Thoracic aorta (tissue), 2 donors: ENCODE results near the gene DTNB. TPM values are rescaled to one million over a fixed set of nuclear protein-coding genes. Genes with fewer than 3 reads are reported as not detected.

Source experiments
- ATAC-seq: fragments of 150-250 bp; one replicate; pipeline ENCODE4 v1.8.0; 2017; ENCODE audit warnings: low read depth; ENCODE audit not compliant: insufficient number of reproducible peaks, low FRiP score
- DNase-seq: peaks from one replicate; pipeline ENCODE4 v3.0.0-alpha.2; 2020; ENCODE audit warnings: low spot score
- H3K27ac ChIP-seq, 2 donors: fragments of 200-600 bp; sonication (generic); 1 replicate in 1 of 2; 2 replicates in 1 of 2; pipeline ENCODE4 v1.5.1; 2016; ENCODE audit warnings: mild to moderate bottlenecking in 2 of 2, moderate library complexity in 2 of 2
- H3K27me3 ChIP-seq: fragments of 200-600 bp; sonication (generic); replicated peaks from 2 replicates; pipeline ENCODE4 v1.6.0; 2016; ENCODE audit warnings: mild to moderate bottlenecking; ENCODE audit not compliant: insufficient read depth
- H3K36me3 ChIP-seq: fragments of 200-600 bp; sonication (generic); one replicate; pipeline ENCODE4 v1.5.1; 2016
- H3K4me1 ChIP-seq, 2 donors: fragments of 200-600 bp; sonication (generic); 1 replicate in 1 of 2; 2 replicates in 1 of 2; pipeline versions ENCODE4 v1.5.1 to v1.6.0; 2016; ENCODE audit warnings: low read depth in 2 of 2, mild to moderate bottlenecking in 1 of 2; ENCODE audit not compliant: control insufficient read depth in 1 of 2
- H3K4me3 ChIP-seq: fragments of 200-600 bp; sonication (generic); 2 replicates; pipeline ENCODE4 v1.5.1; 2016; ENCODE audit warnings: mild to moderate bottlenecking
- H3K9me3 ChIP-seq: fragments of 200-600 bp; sonication (generic); 2 replicates; pipeline ENCODE4 v1.5.1; 2016
- total RNA-seq, 2 donors: library from RNA; depleted of rRNA; stranded (reverse); fragments of >200 nt; gene quantifications; one replicate each; pipeline versions ENCODE4 v1.1.0 to v1.2.3, GENCODE V29; 2016
- TF ChIP-seq, protein P1 (sequence below): fragments of 200-600 bp; sonication (generic); IDR thresholded peaks from one replicate; pipeline ENCODE4 v1.5.1; 2019; ENCODE audit warnings: antibody characterized with exemption

DTNB gene
- total RNA-seq, 2 donors from 2014 or later: 16.3 to 76.2 TPM

DNA sequence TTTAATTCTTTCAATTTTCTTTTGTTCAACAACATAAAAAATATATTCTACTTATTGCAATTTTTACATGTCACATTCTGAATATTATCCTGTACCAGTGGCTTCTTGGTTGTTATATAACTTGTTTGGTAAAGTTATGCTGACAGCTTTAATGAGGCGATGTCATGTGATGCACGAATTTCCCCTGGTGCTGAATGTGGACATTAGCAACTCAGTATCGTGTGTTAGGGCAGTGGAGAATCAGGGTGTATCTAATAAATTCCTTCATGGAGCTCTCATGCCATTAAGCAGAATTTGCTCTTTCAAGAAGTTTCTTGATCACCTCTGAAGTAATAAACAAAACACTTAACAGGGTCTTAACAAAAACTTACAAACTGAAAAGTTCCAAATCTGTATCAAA lies 232.0 kb downstream of the DTNB start:
- Histone ChIP-seq H3K27me3 (no peaks in the 10 kb centered on the region), H3K36me3 (no peaks in the 10 kb centered on the region), H3K27ac (no peak overlapping the region), H3K4me1 (no peaks in the 10 kb centered on the region), H3K4me3 (no peak overlapping the region), H3K9me3 (no peaks in the 10 kb centered on the region)
- ATAC-seq (no peak), DNase-seq (no peak)
- TF ChIP-seq, protein P1, sequence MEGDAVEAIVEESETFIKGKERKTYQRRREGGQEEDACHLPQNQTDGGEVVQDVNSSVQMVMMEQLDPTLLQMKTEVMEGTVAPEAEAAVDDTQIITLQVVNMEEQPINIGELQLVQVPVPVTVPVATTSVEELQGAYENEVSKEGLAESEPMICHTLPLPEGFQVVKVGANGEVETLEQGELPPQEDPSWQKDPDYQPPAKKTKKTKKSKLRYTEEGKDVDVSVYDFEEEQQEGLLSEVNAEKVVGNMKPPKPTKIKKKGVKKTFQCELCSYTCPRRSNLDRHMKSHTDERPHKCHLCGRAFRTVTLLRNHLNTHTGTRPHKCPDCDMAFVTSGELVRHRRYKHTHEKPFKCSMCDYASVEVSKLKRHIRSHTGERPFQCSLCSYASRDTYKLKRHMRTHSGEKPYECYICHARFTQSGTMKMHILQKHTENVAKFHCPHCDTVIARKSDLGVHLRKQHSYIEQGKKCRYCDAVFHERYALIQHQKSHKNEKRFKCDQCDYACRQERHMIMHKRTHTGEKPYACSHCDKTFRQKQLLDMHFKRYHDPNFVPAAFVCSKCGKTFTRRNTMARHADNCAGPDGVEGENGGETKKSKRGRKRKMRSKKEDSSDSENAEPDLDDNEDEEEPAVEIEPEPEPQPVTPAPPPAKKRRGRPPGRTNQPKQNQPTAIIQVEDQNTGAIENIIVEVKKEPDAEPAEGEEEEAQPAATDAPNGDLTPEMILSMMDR: no peak

DNA sequence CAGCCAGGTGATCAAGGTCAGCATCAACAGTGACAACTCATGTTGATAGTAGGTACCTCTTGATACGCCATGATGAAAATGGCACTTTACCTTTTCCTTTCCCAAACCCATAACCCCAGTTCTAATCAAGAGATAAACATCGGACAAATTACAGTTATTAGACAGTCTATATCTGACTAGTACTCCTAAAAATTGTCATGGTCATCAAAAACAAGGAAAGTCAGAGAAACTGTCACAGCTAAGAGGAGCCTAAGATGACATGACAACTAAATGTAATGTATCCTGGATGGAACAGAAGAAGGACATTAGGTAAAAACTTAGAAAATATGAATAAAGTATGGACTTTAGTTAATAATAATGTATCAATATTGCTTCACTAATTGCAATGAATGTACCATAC lies 234.6 kb downstream of the DTNB start:
- no peaks in the 10 kb centered on the region for H3K9me3 ChIP-seq
- TF ChIP-seq, protein P1: no peak
- DNase-seq (no peak), ATAC-seq (no peak)
- no peak overlapping the region for H3K4me3 ChIP-seq
- H3K27me3 ChIP-seq: no peaks in the 10 kb centered on the region
- H3K36me3 ChIP-seq: peaks cover 5% of the 10 kb centered on the region
- H3K4me1 ChIP-seq: no peaks in the 10 kb centered on the region
- no peak overlapping the region for H3K27ac ChIP-seq

DNA sequence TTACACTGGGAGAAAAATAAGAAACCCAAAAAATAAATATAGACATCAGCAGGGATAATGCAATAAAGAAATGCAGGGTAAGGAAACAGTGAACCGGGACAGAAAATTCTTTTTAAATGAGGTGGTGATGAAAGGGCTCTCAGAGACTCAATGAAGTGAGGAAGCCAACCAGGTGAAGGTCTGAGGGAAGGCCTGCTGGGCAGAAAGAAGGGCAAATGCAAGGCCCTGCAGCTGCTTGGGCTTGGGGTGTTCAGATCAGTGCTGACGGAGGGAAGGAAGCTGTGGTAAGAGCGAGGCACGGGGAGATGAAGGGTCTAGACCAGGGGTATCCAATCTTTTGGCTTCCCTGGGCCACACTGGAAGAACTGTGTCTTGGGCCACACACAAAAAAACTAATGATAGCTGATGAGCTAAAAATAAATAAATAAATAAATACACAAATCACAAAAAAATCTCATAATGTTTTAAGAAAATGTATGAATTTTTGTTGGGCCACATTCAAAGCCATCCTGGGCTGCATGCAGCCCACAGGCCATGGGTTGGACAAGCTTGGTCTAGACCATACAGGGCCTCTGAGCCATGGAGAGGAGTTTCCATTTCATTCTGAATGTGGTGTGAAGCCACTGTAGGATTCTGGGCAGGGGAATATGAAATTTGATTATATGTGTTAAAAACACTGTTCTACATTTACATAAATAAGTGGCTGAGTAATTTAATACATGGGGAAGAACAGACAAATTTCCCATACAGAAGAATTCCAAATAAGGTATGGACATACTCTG lies 235.3 kb downstream of the DTNB start:
- no peaks in the 10 kb centered on the region for H3K27me3 ChIP-seq
- H3K4me3 ChIP-seq: no peak overlapping the region
- peaks cover 5% of the 10 kb centered on the region for H3K36me3 ChIP-seq
- no peaks in the 10 kb centered on the region for H3K4me1 ChIP-seq
- TF ChIP-seq, protein P1: no peak
- no peak overlapping the region for H3K27ac ChIP-seq
- ATAC-seq (no peak), DNase-seq (no peak)
- H3K9me3 ChIP-seq: no peaks in the 10 kb centered on the region

DNA sequence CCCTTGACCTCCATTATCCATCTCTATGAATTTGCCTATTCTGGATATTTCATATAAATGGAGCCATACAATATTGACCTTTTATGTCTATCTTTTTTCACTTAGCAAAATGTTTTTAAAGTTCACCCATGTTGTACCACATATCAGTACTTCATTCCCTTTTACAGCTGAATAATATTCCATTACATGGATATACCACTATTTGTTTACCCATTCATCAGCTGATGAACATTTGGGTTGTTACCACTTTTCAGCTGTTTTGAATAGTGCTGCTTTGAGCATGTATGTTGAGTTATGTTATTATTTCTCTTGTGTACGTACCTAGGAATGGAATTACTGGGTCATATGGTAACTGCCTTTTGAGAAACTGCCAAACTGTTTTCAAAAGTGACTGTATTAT lies 238.0 kb downstream of the DTNB start:
- ATAC-seq (no peak), DNase-seq (no peak)
- TF ChIP-seq, protein P1: no peak
- Histone ChIP-seq H3K27ac (no peak overlapping the region), H3K4me1 (no peaks in the 10 kb centered on the region), H3K36me3 (peaks cover 9% of the 10 kb centered on the region), H3K4me3 (no peak overlapping the region), H3K9me3 (no peaks in the 10 kb centered on the region), H3K27me3 (no peaks in the 10 kb centered on the region)

DNA sequence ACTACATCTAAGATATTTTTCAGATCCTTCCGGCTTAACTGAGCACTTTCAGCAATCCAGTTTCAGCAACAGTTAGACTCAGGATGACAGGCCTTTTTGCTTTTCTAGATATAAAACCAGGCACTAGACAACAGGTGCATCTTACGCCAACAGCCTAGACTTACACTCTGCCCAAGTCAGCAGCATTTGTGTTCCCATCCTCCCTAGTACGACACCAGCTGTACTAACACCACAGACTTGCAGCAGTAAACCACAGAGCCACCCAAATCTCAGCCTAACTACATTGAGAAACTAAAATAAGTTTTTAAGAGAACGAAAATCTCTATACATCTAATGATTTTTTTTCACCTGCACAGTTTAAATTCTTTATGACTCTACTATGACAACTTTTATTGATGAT lies 241.8 kb downstream of the DTNB start:
- TF ChIP-seq, protein P1: no peak
- peaks cover 9% of the 10 kb centered on the region for H3K36me3 ChIP-seq
- no peaks in the 10 kb centered on the region for H3K9me3 ChIP-seq
- ATAC-seq (no peak), DNase-seq (no peak)
- H3K4me1 ChIP-seq: no peaks in the 10 kb centered on the region
- no peaks in the 10 kb centered on the region for H3K27me3 ChIP-seq
- H3K4me3 ChIP-seq: no peak overlapping the region
- no peak overlapping the region for H3K27ac ChIP-seq
